Natural killer cell treated with Interleukin-12 subunit alpha and Interleukin-12 subunit beta and Interleukin-15 and Interleukin-18, amount 100 ng/mL, for 72 hours (primary cell): ENCODE measurements around the gene ARAP1. TPM values are rescaled to one million over a fixed set of nuclear protein-coding genes. Genes with fewer than 3 reads are reported as not detected.

ENCODE experiments used
- ATAC-seq, 2 donors: fragments of 150-1000 bp; cut with Tn5 transposase in 1 of 2; sonication (Bioruptor Pico), chemical (Tn5 transposase) in 1 of 2; 2 replicates each; pipeline ENCODE4 v1.10.0; 2021
- DNase-seq: peaks from one replicate; pipeline ENCODE4 v3.0.0; 2022; ENCODE audit warnings: low spot score
- H3K27ac Mint-ChIP-seq, 2 donors: 1 replicate in 1 of 2; 2 replicates in 1 of 2; pipeline ENCODE4 v1.8.0; 2022; ENCODE audit warnings: mixed read lengths in 2 of 2, mild to moderate bottlenecking in 1 of 2, moderate library complexity in 1 of 2
- H3K27me3 Mint-ChIP-seq, 2 donors: 1 replicate in 1 of 2; 2 replicates in 1 of 2; pipeline ENCODE4 v1.8.0; 2022; ENCODE audit warnings: mixed read lengths in 2 of 2
- H3K36me3 Mint-ChIP-seq: one replicate; pipeline ENCODE4 v1.8.0; 2022; ENCODE audit warnings: mixed read lengths
- H3K4me1 Mint-ChIP-seq, 2 donors: 1 replicate in 1 of 2; 2 replicates in 1 of 2; pipeline ENCODE4 v1.8.0; 2022; ENCODE audit warnings: low read depth in 2 of 2, mixed read lengths in 2 of 2, mild to moderate bottlenecking in 1 of 2
- H3K4me3 Mint-ChIP-seq: one replicate; pipeline ENCODE4 v1.8.0; 2022; ENCODE audit warnings: mixed read lengths
- H3K9me3 Mint-ChIP-seq: 2 replicates; pipeline ENCODE4 v1.8.0; 2022; ENCODE audit warnings: mixed read lengths
- total RNA-seq, 2 donors: library from RNA; stranded (reverse); gene quantifications; one replicate each; pipeline ENCODE4 v1.2.3, GENCODE V29; 2022

ARAP1 gene
- total RNA-seq, 2 donors from 2014 or later = 206 to 220 TPM

- no peak for ATAC-seq
- Mint-ChIP-seq H3K4me1 (no peaks in the 10 kb centered on the region), H3K4me3 (no peak overlapping the region)
Measured at GRCh38 chr11:72639502-72640375, 112.5 kb downstream of the ARAP1 start.

GRCh38 chr11:72637926-72638325 lies 114.3 kb downstream of the ARAP1 start:
- DNase-seq (no peak), ATAC-seq (no peak)
- Mint-ChIP-seq H3K4me1 (no peaks in the 10 kb centered on the region), H3K9me3 (no peaks in the 10 kb centered on the region), H3K27ac (no peak overlapping the region), H3K36me3 (no peaks in the 10 kb centered on the region), H3K4me3 (no peak overlapping the region), H3K27me3 (peaks cover 12 to 21% of the 10 kb centered on the region in 2 donors)

More at GRCh38 chr11:72639502-72640375, 112.5 kb downstream of the ARAP1 start:
- DNase-seq = no peak
- peaks cover 12 to 21% of the 10 kb centered on the region in 2 donors for H3K27me3 Mint-ChIP-seq
- no peaks in the 10 kb centered on the region for H3K9me3 Mint-ChIP-seq
- no peak overlapping the region for H3K27ac Mint-ChIP-seq
- no peaks in the 10 kb centered on the region for H3K36me3 Mint-ChIP-seq

GRCh38 chr11:72637198-72637597 lies 115.0 kb downstream of the ARAP1 start:
- H3K4me1 Mint-ChIP-seq = no peaks in the 10 kb centered on the region
- ATAC-seq (no peak), DNase-seq (no peak)
- no peaks in the 10 kb centered on the region for H3K9me3 Mint-ChIP-seq
- H3K4me3 Mint-ChIP-seq = no peak overlapping the region
- H3K27me3 Mint-ChIP-seq = peaks cover 12 to 21% of the 10 kb centered on the region in 2 donors
- H3K27ac Mint-ChIP-seq = no peak overlapping the region
- no peaks in the 10 kb centered on the region for H3K36me3 Mint-ChIP-seq

DNA sequence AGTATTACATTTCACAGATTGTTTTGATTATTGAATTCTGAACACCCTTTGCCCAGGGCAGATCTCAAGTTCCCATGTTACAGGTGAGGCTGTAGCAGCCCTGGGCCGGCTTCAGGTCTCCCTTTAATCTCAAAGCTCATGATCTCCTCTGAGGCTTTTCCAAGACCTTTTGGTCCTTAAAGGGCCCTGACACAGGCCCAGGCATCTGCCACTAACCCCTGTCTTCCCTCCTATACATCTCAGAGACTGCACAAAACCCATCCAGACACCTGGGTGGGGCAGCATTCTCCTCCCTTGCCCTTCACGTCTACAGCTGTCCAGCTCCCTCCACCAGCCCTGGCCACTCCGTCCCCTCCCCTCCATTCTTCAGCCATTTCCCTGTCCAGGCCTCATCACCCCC lies 115.8 kb downstream of the ARAP1 start:
- H3K4me3 Mint-ChIP-seq = no peak overlapping the region
- H3K27ac Mint-ChIP-seq = no peak overlapping the region
- no peaks in the 10 kb centered on the region for H3K9me3 Mint-ChIP-seq

DNA sequence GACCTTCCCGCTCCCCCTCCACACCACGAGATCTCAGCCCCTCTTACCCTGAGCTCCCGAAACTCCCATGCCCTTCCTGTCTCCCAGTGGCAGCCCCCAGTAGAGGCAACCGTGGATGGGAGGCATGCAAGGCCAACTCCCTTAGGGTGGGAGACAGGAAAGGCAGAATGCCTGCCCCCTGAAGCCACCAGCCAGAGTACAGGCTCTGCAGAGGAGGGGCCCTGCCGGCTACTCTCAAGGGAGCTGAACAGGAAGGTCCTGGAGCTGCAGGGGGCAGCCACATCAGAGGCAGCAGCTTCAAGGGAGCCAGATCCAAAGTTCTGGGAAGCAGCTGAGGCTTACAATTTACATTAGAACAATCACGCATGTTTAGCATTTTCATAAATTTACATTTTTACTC lies 116.3 kb downstream of the ARAP1 start:
- Mint-ChIP-seq H3K4me3 (no peak overlapping the region), H3K36me3 (no peaks in the 10 kb centered on the region), H3K27ac (no peak overlapping the region), H3K27me3 (peaks cover 12 to 21% of the 10 kb centered on the region in 2 donors), H3K4me1 (no peaks in the 10 kb centered on the region), H3K9me3 (no peaks in the 10 kb centered on the region)
- ATAC-seq (no peak), DNase-seq (no peak)

More for the DNA sequence above, 115.8 kb downstream of the ARAP1 start:
- peaks cover 12 to 21% of the 10 kb centered on the region in 2 donors for H3K27me3 Mint-ChIP-seq
- no peaks in the 10 kb centered on the region for H3K4me1 Mint-ChIP-seq
- no peaks in the 10 kb centered on the region for H3K36me3 Mint-ChIP-seq
- DNase-seq (no peak), ATAC-seq (no peak)

GRCh38 chr11:72635309-72635915 lies 116.8 kb downstream of the ARAP1 start:
- Mint-ChIP-seq H3K4me3 (no peak overlapping the region), H3K4me1 (no peaks in the 10 kb centered on the region), H3K9me3 (no peaks in the 10 kb centered on the region), H3K36me3 (no peaks in the 10 kb centered on the region), H3K27ac (no peak overlapping the region), H3K27me3 (peaks cover 12 to 21% of the 10 kb centered on the region in 2 donors)
- DNase-seq (no peak), ATAC-seq (no peak)

Other genes with a start within 250 kb of the ARAP1 start
- 1 to 10 TPM; 2.5 to 7.7 TPM for gene PDE2A, start 78.0 kb downstream of the ARAP1 start, total RNA-seq
- 10 to 100 TPM in 1 of 2 donors, 1 to 10 TPM in 1; 9.5 to 17.8 TPM for gene STARD10, start 41.6 kb upstream of the ARAP1 start, total RNA-seq
- 100 to 1,000 TPM in 1 of 2 donors, 10 to 100 TPM in 1; 74.7 to 113 TPM for gene ATG16L2, start 62.0 kb upstream of the ARAP1 start, total RNA-seq